ENCODE results near the gene TET3. TPM values are rescaled to one million over a fixed set of nuclear protein-coding genes. Genes with fewer than 3 reads are reported as not detected.

TET3 gene
- total and polyA plus RNA-seq, 2 donors (not counting 3 experiments of a cell fraction or from before 2014, with no cell fraction given), result 3.4 to 15.6 TPM

GRCh38 chr2:73961823-73962615 is 22.7 kb upstream of the TET3 start:
- H3K27ac ChIP-seq (ENCODE audit: insufficient read depth, low read depth, low read length), result no peak overlapping the region
- no peaks in the 10 kb centered on the region for H3K9me3 ChIP-seq (replicated peaks; ENCODE audit: control insufficient read depth, insufficient read depth, low read length)
- dilution Hi-C loops (cut with MboI; ENCODE audit: extremely low pct_ligation_motif_present, low sequenced_read_pairs) (no loop called here), intact Hi-C loops (cut with micrococcal nuclease) (no loop called here)
- no peak for DNase-seq (ENCODE audit: low read depth, low spot score)
- H3K9ac ChIP-seq (replicated peaks; ENCODE audit: extremely low read depth, insufficient read depth, low read length), result no peak overlapping the region
- H3K4me3 ChIP-seq (replicated peaks in 1 of 3; ENCODE audit: insufficient read depth in 1 of 3, low read depth in 1 of 3, low read length in 3 of 3), result no peak overlapping the region
- TSS peak; percentile 12 for BruUV-seq (replicated peaks)
- H3K79me2 ChIP-seq (ENCODE audit: control insufficient read depth, insufficient read depth, low read length), result no peaks in the 10 kb centered on the region
- ChIA-PET CTCF (interaction anchor here (1.7 kb wide), 1 partner anchor 8 kb away, joined by 5 read pairs; no protein-coding TSS in a partner anchor), POLR2A (no interaction called here)
- peaks cover 2 to 3% of the 10 kb centered on the region in 2 experiments for H3K36me3 ChIP-seq (ENCODE audit: control insufficient read depth in 2 of 2, extremely low read depth in 1 of 2, insufficient read depth in 2 of 2, low read length in 2 of 2)
- no peak overlapping the region for H2AFZ ChIP-seq (ENCODE audit: low read depth, low read length)
- no peak for TF ChIP-seq CTCF (IDR thresholded peaks at IDR 0.05; ENCODE audit: extremely low read depth in 1 of 2, insufficient read depth in 1 of 2, low read depth in 1 of 2, low read length in 2 of 2)
- TF ChIP-seq EZH2 (IDR thresholded peaks at IDR 0.05; ENCODE audit: borderline replicate concordance, low read depth, low read length, severe bottlenecking), result no peak
- TF ChIP-seq JUN (IDR thresholded peaks at IDR 0.05; ENCODE audit: borderline replicate concordance, insufficient read depth, insufficient read length, low read depth), result no peak
- no peak for TF ChIP-seq MYC (IDR thresholded peaks at IDR 0.05; ENCODE audit: low read depth, low read length)
- TF ChIP-seq MAX (IDR thresholded peaks at IDR 0.05; ENCODE audit: insufficient read depth, insufficient read length), result no peak
- no peak for TF ChIP-seq FOS (IDR thresholded peaks at IDR 0.05; ENCODE audit: borderline replicate concordance, insufficient read depth, low read length)
- no peak for TF ChIP-seq POLR2AphosphoS5 (IDR thresholded peaks at IDR 0.05; ENCODE audit: insufficient read depth, low read depth, low read length)
- no peak for TF ChIP-seq GATA2 (IDR thresholded peaks at IDR 0.05; ENCODE audit: insufficient read depth, insufficient read length, low read depth, low read length)
- TF ChIP-seq POLR2A (IDR thresholded peaks at IDR 0.05; ENCODE audit: low read depth, low read length), result no peak
- no peak for FAIRE-seq
- no peaks in the 10 kb centered on the region for H4K20me1 ChIP-seq (replicated peaks; ENCODE audit: control insufficient read depth, extremely low read depth, insufficient read depth, low read length)
- no peaks in the 10 kb centered on the region for H3K9me1 ChIP-seq (replicated peaks; ENCODE audit: control insufficient read depth, extremely low read depth, insufficient read depth, low read length)
- no peak overlapping the region for H3K4me2 ChIP-seq (ENCODE audit: insufficient read depth, low read length)
- H3K27me3 ChIP-seq (ENCODE audit: control insufficient read depth in 2 of 2, insufficient read depth in 2 of 2, low read length in 2 of 2), result no peaks in the 10 kb centered on the region
- H3K4me1 ChIP-seq (ENCODE audit: control insufficient read depth, extremely low read depth, insufficient read depth, low read length), result no peaks in the 10 kb centered on the region

Data from endothelial cell of umbilical vein (primary cell).